HG03521 (cell line): ENCODE data around the gene FAM50A.

Source experiments
- ATAC-seq: cut with Tn5 transposase; IDR thresholded peaks from one replicate; pipeline ENCODE4 v1.9.1; 2021; ENCODE audit warnings: mild to moderate bottlenecking, moderate library complexity; ENCODE audit not compliant: unreplicated experiment

The FAM50A gene

DNA sequence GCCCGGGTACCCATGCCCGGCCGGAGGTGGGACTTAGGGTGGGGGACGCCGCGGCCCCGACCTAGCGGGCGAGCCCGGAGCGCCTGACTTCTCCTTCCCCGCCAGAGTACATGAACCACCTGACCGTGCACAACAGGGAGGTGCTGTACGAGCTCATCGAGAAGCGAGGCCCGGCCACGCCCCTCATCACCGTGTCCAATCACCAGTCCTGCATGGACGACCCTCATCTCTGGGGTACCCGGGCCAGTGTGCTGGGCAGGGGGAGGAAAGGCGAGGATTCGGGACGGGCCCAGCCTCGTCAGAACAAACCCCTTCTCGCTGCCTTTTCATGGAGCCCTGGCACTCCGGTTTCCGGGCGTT lies 32.0 kb upstream of the FAM50A start:
- peak; percentile 51 for ATAC-seq

DNA sequence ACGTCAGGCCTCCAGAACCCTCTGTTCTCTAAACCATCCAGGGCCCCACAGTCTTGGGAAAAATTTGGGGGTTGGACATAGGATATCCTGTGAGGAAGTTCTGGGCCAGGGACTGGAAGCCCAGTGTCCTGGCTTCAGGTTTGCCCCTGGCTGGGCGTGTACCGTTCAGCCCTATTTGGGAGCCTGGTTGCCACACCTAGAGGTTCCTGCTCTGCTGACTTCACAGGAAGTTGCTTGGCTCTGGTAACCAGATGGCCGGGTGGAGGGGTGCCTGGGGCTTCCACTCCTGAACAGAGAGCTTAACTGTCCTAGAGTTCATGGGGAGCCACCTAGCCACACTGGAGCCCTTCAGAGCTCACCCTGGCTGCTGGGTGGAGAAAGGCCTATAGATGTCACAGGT lies 31.5 kb upstream of the FAM50A start:
- ATAC-seq: no peak

DNA sequence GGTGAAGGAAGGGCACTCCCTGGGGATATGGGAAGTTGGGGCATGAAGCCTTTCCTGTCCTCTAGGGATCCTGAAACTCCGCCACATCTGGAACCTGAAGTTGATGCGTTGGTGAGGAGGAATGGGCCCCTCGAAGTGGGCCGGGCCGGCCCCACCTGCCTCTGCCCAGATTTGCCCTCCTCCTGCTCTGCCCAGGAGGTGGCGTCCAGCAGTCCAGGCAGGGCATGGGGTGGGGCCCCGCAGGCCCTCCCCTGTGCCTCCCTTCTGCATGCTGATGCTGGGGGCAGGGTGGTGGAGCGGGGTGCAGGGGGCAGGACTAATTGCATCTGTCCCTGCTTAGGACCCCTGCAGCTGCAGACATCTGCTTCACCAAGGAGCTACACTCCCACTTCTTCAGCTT lies 30.8 kb upstream of the FAM50A start:
- no peak for ATAC-seq

DNA sequence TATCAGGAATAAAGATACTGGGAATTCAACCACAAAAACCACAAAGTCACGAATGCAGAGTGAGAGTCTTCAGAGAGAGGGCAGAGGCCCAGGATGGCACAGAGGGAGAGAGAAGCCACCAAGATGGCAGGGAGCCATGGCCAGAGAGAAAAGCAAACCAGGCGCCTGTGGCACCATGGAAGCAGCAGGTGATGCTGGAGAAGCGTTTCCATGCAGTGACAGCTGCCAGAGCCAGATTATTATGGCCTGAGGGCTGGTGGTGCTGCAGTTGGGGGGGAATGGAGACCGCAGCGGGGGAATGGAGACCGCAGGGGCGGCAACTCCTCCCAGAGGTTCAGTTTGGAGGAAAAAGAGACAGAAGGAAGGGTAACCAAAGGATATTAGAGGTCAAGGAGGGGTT lies 26.8 kb upstream of the FAM50A start:
- no peak for ATAC-seq

DNA sequence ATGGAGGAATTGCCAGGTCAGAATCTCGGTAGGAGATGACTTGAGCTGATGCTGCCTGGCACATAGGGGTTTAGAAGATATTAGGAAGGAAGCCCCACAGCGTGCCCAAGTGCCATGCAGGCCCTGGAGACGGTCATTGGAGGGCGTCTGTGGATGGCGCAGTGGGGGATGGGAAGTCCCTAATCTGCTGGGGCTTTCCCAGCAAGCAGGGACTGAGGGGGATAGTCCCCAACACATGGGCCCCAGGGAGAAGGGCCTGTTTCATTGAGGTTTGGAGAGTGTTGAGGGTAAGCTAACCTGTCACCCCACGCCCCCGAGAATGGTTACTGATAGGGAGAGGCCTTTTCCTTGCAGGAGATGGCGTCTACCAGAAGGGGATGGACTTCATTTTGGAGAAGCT lies 24.8 kb upstream of the FAM50A start:
- no peak for ATAC-seq

DNA sequence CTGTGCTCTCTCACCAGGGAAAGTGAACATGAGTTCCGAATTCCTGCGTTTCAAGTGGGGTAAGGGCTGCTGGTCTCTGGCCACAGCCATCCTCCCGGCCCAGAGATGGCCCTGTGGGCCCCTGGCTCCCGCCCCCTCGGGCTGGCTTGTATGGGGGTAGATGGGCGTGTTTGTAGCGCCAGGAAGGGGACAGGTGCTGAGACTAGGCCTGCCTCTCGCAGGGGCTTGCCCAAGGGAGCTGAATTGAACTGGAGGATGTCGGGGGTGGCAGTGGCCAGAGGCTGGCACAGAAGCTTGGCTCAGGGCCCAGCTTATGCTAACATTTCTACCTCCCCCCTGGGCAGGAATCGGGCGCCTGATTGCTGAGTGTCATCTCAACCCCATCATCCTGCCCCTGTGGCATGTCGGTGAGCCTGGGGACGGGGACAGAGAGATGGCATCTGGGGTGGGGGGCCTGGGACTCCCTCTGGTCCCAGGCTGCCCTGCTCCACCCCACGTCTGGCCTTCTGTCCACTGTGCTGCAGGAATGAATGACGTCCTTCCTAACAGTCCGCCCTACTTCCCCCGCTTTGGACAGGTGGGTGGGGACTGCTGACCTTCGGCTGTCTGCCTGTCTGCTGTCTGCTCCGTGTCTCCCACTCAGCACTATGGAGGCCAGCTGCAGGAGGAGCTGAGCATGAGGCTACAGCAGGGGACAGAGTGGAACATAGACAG lies 24.1 kb upstream of the FAM50A start:
- ATAC-seq: no peak

DNA sequence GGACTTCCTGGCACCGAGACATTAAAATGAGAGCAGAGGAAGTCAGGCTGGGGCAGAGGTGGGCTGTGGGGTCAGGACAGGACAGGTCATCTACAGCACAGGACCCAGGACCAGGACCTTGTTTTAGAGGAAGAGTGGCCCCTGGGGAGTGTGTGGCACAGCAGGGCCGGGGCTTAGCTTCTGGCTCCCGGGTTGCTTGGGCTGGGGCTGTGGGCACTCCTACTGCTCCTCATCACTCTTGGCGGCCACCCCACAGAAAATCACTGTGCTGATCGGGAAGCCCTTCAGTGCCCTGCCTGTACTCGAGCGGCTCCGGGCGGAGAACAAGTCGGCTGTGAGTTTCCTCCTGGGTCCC lies 23.6 kb upstream of the FAM50A start:
- no peak for ATAC-seq

DNA sequence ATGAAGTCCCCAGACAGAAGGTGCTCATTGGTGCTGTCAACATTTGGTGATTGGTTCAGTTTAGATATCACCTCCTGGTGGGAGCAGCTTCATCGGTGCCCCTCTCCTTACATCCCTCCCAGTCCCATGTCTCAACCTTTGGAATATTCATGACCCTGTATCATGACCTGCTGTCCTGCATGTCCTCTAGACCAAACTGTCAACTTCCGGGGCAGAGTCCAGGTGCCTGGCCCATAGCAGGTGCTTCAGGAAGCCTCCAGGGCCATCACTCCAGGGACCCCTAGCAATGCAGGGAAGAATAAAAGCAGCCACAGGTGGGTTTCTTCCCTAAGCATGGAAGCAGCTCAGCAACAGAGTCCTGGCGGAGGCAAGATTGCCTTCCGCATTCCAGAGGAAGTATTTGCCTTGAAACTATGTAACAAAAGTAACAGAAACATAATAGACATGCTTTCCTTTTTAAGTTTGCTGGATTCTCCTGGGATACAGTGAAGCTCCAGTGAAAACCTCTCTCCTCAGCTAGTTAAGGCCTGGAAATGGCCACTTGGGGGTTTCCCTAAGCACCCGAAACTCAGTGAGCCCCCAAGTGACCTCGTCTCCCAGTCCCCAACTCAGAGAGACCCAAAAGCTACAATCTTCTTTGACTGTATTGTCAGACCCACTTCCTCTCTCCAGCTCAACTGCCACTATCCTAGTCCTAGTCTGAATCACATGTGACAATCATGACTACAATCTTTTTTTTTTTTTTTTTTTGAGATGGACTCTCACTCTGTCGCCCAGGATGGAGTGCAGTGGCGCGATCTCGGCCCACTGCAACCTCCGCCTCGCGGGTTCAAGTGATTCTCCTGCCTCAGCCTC lies 16.8 kb upstream of the FAM50A start:
- ATAC-seq: no peak

DNA sequence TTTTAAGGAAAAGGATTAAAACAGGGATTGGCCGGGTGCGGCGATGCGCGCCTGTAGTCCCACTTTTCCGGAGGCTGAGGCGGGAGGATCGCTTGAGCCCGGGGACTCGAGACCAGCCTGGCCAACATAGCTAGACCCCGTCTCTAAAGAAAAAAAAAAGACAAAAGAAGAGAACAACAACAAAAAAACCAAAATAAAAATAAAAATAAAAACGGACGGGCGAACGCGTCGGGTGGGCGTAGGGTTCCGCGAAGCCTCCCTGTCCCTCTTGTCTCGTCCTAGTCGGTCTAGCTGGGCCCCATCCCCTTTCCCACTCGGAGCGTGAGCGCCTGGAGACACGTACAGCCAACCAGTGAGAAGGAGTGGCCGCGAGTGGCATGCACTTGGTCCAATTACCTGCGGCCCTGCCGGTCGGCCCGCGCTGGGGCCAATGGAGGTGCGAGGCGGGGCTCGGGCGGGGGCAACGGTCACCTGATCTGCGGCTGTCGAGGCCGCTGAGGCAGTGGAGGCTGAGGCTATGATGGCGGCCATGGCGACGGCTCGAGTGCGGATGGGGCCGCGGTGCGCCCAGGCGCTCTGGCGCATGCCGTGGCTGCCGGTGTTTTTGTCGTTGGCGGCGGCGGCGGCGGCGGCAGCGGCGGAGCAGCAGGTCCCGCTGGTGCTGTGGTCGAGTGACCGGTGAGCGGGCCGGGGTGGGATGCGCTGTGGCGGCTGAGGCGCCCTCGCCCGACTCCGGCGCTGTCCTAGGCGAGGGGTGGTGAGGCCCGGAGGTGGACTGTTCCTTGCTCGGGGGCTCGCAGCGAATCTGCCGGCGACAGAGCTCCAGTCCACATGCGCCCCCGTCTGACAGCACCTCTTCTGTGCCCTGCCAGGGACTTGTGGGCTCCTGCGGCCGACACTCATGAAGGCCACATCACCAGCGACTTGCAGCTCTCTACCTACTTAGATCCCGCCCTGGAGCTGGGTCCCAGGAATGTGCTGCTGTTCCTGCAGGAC lies 15.5 kb upstream of the FAM50A start, which contains the start of gene ATP6AP1:
ATP6AP1 (plus strand) TSS at position 502 of the 996 bp plus-strand sequence; CDS start at position 518, 16 bp downstream.
- ATAC-seq: peak; percentile 99

DNA sequence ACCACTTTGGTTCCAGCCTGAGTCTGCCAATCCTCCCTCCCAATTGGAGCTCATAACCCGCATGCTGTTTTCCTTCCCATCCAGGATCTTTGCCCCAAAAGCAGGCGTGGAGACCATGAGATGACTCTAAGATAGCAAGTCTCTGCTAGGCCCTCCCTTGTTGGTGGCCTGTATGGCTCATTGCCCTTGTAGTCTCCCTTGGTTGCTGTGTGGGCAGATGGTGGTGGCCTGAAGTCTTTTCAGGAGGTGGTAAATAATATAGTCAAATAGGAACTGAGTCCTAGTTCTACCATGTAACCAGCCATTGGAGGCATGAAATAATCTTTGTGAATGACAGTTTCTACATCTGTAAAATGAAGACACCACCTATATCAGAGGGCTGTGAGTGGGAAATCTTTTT lies 14.2 kb upstream of the FAM50A start:
- no peak for ATAC-seq

DNA sequence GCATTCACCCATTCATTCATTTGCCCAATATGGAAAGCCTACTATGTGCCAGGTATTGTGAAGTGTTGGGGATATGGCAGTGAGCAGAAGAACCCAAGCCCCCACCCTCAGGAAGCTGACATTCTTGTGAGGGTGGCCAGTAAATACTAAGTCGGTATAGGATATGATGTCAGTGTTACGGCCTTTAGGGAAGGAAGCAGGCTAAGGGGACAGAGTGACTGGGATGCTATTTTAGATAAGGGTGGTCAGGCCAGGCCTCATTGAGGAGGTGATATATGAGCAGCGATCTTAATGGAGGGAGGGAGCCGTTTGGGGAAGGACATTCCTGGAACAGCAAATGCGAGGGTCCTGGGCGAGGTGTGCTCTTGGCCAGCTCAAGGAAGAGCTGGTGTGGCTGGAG lies 13.5 kb upstream of the FAM50A start:
- ATAC-seq: no peak

DNA sequence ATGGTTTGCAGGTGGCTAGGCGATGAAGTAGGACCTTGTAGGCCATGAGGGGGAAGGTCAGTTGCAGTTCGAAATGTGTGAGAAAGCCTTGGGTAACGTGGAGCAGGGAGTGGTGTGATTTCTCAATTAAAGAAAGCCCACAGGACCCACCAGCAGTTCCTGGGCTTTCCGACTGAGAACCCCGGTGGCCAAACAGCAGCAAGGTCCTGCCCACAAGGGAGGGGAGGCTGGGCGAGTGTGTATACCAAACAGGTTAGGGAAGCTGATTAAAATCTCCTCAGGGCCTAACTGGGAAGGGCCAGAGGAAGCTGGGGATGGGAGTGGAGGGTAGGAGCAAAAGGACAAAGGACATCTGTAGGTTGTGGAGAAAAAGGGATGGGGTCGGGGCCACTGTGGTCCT lies 13.0 kb upstream of the FAM50A start:
- no peak for ATAC-seq

DNA sequence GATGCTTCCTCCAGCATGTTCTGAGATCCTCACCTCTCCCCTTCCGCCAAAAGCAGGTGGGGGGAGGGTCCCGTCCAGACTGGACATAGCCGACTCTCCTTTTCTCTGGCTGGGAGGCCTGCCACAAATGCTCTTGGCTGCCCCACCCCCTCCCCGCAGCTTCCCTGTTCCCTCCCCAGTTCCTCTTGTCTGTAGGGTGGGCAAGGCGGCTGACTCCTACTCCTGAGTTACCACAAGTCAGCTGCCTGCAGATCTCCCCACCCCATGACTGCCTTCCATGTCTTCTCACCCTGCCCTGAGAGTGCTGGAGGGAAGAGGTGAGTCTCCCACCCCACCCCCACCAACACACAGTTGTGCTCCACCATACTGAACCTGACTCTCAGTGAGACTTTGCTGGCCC lies 12.6 kb upstream of the FAM50A start:
- no peak for ATAC-seq

DNA sequence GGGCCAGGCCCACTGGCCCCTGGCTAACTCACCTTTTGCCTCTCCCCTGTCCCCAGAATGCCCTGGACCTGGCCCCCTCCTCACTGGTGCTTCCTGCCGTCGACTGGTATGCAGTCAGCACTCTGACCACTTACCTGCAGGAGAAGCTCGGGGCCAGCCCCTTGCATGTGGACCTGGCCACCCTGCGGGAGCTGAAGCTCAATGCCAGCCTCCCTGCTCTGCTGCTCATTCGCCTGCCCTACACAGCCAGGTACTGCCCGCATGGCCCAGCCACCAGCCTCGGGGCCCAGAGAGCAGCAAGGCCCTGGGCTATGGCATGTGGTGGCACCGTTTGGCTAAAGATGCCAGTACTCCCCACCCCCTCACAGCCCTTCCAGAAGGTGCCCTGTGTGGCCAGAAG lies 11.7 kb upstream of the FAM50A start:
- no peak for ATAC-seq

DNA sequence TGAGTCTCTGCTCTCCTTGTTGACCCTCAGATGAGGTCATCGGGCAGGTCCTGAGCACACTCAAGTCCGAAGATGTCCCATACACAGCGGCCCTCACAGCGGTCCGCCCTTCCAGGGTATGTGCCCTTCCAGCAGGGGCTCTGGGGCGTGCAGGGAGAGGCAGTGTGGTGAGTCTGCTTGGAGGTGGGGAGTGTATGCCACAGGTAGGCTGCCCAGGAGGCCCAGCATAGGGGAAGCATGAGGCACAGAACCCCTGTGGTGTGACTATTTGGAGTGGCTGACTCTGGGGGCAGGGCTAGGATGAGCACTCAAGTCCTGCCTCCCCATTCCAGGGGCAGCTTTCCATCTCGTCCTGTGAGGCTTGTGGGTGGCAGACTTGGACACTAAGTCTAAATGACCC lies 10.3 kb upstream of the FAM50A start:
- ATAC-seq: no peak

DNA sequence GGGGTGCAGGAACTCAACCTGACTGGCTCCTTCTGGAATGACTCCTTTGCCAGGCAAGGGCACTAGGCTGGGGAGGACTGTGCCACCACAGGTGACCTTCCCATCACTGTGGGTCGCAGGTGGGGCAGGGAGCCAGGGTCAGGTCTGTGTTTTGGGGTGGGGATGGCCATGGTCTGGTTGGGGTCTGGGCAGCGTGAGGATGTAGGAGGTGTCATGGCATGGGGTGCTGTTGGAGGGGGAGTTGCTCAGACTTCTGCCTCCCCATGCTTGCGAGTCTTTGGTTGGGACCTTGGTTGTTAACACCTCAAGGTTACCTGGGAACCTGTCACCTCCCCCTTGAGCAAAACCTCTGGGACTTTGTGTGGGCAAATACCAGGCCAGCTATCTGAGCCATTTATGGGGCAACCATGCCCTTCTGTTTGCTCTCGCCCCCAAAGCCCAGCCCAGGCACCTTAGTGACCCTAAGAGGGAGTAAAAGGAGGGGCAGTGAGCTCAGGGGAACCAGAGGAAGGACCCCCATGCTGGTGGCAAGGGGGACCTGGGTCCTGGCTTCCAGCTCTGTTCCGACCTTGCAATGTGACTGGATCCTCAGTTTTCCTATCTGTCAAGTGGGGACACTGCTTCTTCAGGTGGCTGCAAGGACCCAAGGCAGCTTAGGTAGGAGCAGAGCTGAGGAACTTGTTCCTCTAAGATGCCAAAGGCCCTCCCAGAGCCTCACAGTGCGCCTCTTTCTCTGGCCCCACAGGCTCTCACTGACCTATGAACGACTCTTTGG lies 9.4 kb upstream of the FAM50A start:
- no peak for ATAC-seq

DNA sequence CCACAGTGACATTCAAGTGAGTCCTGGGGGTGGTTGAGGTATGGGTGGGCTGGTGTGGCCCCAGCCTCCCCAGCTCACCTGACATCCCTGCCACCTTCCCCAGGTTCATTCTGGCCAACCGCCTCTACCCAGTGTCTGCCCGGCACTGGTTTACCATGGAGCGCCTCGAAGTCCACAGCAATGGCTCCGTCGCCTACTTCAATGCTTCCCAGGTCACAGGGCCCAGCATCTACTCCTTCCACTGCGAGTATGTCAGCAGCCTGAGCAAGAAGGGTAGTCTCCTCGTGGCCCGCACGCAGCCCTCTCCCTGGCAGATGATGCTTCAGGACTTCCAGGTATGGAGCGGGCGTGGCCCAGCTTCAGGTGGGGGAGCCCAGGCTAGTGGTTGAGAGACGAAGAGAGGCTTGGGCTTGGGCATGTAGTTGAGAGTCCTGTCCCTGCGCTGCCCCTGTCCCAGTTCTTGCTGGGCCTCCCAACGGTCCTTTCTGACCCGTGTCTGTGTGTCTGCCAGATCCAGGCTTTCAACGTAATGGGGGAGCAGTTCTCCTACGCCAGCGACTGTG lies 8.7 kb upstream of the FAM50A start:
- no peak for ATAC-seq

DNA sequence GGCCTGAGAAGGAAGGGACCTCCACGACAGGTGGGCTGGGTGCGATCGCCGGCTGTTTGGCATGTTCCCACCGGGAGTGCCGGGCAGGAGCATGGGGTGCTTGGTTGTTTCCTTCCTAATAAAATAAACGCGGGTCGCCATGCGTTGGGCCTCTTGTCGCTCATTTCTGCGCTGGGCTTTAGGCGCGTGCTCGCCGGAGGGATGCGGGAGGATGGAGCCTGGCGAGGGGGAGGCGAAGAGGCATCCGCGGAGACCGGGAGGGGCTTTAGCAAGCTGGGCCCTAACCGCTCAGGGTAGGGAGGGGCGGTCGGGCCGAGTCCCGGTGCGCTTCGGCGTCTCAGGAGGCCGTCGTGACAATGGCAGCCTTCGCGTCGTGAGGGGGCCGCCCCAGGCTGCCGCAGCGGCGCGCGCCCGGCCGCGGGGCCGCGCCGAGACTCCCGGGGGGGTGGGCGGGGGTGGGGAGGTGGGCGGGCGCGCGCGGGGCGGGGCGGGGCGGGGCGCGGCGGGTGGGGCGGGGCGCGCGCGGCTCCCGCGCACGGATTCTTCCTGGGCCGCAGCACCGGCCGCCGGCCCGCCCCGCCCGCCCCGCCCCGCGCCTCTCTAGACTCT lies 7.5 kb upstream of the FAM50A start:
- peak; percentile 41 for ATAC-seq

DNA sequence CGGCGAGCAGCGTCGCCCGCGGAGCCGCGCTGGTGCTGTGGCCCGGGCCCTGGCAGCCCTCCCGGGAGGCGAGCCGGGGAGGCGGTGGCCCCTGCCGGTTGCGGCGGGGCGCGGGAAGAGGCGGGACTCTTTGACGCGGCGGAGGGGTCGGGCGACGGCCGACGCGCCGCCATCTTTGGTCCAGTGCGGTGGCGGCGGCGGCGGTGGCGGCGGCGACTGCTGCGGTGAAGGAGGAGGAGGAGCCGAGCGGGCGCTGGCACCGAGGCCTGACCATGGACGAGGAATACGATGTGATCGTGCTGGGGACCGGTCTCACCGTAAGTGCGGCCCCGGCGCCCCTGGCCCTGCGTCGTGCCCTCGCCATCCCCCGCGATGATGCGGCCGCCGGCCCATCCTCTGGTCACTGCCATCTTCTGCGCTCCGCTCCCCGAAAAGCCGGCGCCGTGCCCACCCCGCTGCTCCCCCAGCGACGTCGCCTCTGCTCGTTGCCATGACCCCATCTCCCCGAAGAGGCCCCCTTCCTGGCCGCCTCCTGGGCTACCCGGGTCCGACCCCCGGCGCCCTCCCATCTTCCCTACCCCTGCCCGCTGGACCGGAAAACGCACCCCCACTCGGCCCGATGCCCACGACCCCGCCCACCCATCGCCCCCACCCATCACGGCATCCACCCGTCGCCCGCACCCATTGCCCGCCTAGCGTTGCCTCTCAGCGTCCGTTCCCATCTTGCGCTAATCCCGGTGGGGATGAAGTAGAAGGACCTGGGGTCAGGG lies 6.8 kb upstream of the FAM50A start, which contains the start of gene GDI1:
GDI1 (plus strand) TSS at position 172 of the 770 bp plus-strand sequence; CDS start at position 273, 101 bp downstream.
- ATAC-seq: peak; percentile 46
